RWPE2 (cell line): Measurements from ENCODE around the gene OR2G3.
A peak's percentile ranks its signal among the peaks of the same experiment; 100 is the strongest.

ENCODE experiments used
- ATAC-seq: fragments of 200-7000 bp; cut with Tn5 transposase; 3 replicates; pipeline ENCODE4 v1.9.1; 2021; ENCODE audit warnings: low read depth
- DNase-seq: peaks from one replicate; pipeline ENCODE4 v3.0.0-alpha.2; 2020; ENCODE audit warnings: low spot score
- H3K27ac ChIP-seq: fragments of 450-650 bp; 2 replicates; pipeline ENCODE4 v1.5.1; 2017; ENCODE audit warnings: mild to moderate bottlenecking; ENCODE audit not compliant: poor library complexity, severe bottlenecking
- H3K27me3 ChIP-seq: fragments of 250-450 bp; sonication (Bioruptor Pico); 2 replicates; pipeline ENCODE4 v1.5.1; 2021; ENCODE audit warnings: mild to moderate bottlenecking, moderate library complexity; ENCODE audit not compliant: insufficient read depth, poor library complexity, severe bottlenecking
- H3K36me3 ChIP-seq: fragments of 250-450 bp; sonication (Bioruptor Pico); 2 replicates; pipeline ENCODE4 v1.5.1; 2020; ENCODE audit warnings: low read depth, mild to moderate bottlenecking, moderate library complexity
- H3K4me1 ChIP-seq: fragments of 250-450 bp; sonication (Bioruptor Pico); 2 replicates; pipeline ENCODE4 v1.5.1; 2021; ENCODE audit warnings: mild to moderate bottlenecking, moderate library complexity; ENCODE audit not compliant: insufficient read depth, poor library complexity, severe bottlenecking
- H3K4me3 ChIP-seq: fragments of 250-450 bp; sonication (Bioruptor Pico); 2 replicates; pipeline ENCODE4 v1.5.1; 2021; ENCODE audit warnings: mild to moderate bottlenecking, moderate library complexity; ENCODE audit not compliant: severe bottlenecking
- H3K9me3 ChIP-seq: fragments of 250-450 bp; sonication (Bioruptor Pico); 2 replicates; pipeline ENCODE4 v1.5.1; 2021; ENCODE audit warnings: mild to moderate bottlenecking, moderate library complexity; ENCODE audit not compliant: severe bottlenecking
- TF ChIP-seq, protein P1 (sequence below): fragments of 450-650 bp; IDR thresholded peaks from one replicate; pipeline ENCODE4 v1.5.1; 2017; ENCODE audit warnings: mild to moderate bottlenecking, moderate library complexity; ENCODE audit not compliant: poor library complexity, severe bottlenecking

Gene OR2G3

DNA sequence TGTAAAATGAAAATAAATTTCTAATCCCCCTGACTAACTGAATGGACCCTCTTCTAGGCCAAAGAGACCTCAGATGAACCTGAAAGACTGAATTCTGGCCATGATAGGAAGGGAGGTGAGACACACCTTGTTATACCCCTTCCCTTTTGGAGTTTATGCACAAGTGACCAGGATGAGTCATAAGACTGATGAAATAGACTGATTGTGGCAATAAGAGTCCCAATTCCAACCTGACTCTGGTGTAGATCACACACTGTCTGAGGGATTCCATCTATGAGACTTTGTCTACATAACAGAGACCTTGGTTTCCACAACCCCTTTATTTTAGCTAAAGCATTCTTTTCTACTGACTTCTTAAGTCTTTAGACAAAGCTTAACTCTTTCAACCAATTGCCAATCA lies 30.7 kb upstream of the OR2G3 start:
- Histone ChIP-seq H3K9me3 (no peaks in the 10 kb centered on the region), H3K36me3 (no peaks in the 10 kb centered on the region)
- no peak for ATAC-seq

DNA sequence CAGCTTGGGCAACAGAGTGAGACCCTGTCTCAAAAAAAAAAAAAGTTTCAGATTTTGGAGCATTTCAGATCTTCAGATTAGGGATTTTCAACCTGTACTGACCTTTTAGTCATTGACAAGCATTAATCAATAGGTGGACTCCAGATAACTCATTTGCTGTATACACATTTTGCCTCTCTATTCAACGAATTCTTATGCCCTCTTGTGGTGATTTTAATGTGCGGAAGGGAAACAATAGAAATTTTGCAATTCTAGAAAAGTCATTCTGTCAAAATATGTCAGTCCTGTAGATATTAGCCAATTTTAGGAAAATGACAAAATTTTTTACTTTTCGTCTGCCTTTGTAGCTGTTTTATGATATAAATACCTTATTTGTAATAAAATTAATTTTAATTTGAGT lies 28.9 kb upstream of the OR2G3 start:
- no peaks in the 10 kb centered on the region for H3K36me3 ChIP-seq
- TF ChIP-seq, protein P1, sequence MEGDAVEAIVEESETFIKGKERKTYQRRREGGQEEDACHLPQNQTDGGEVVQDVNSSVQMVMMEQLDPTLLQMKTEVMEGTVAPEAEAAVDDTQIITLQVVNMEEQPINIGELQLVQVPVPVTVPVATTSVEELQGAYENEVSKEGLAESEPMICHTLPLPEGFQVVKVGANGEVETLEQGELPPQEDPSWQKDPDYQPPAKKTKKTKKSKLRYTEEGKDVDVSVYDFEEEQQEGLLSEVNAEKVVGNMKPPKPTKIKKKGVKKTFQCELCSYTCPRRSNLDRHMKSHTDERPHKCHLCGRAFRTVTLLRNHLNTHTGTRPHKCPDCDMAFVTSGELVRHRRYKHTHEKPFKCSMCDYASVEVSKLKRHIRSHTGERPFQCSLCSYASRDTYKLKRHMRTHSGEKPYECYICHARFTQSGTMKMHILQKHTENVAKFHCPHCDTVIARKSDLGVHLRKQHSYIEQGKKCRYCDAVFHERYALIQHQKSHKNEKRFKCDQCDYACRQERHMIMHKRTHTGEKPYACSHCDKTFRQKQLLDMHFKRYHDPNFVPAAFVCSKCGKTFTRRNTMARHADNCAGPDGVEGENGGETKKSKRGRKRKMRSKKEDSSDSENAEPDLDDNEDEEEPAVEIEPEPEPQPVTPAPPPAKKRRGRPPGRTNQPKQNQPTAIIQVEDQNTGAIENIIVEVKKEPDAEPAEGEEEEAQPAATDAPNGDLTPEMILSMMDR, result peak; percentile 46
- no peak for ATAC-seq
- H3K9me3 ChIP-seq, result no peaks in the 10 kb centered on the region
- no peak for DNase-seq
- no peaks in the 10 kb centered on the region for H3K4me1 ChIP-seq
- no peaks in the 10 kb centered on the region for H3K27me3 ChIP-seq
- H3K4me3 ChIP-seq, result no peak overlapping the region
- H3K27ac ChIP-seq, result no peak overlapping the region

More for the DNA sequence above, 30.7 kb upstream of the OR2G3 start:
- no peak for DNase-seq
- Histone ChIP-seq H3K27me3 (no peaks in the 10 kb centered on the region), H3K4me1 (no peaks in the 10 kb centered on the region), H3K4me3 (no peak overlapping the region), H3K27ac (no peak overlapping the region)
- TF ChIP-seq, protein P1, result no peak

DNA sequence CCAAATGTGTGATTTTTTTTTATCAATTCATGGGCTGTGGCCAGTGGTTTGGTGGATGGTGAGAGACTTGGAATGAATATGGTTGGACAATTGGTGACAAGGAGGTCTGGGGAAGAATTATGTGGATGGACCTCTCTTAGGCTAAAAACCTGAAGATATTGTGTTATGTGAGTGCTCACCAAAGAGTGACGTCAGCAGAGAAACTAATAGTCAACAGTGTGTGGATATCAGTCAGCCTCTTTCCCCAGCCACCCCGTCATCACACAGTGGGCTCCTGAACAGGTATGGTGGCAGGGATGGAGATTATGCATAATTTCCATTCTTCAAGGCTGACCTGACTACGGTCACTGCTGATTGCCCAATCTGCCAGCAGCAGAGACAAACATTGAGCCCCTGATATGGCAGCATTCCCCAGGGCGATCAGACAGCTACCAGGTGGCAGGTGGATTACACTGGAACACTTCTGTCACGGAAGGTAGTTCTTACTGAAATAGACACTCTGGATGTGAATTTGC lies 26.4 kb upstream of the OR2G3 start:
- no peak for ATAC-seq
- DNase-seq, result no peak
- H3K27me3 ChIP-seq, result no peaks in the 10 kb centered on the region
- no peaks in the 10 kb centered on the region for H3K9me3 ChIP-seq
- TF ChIP-seq, protein P1, result no peak
- no peaks in the 10 kb centered on the region for H3K4me1 ChIP-seq
- no peaks in the 10 kb centered on the region for H3K36me3 ChIP-seq
- H3K4me3 ChIP-seq, result no peak overlapping the region
- no peak overlapping the region for H3K27ac ChIP-seq

DNA sequence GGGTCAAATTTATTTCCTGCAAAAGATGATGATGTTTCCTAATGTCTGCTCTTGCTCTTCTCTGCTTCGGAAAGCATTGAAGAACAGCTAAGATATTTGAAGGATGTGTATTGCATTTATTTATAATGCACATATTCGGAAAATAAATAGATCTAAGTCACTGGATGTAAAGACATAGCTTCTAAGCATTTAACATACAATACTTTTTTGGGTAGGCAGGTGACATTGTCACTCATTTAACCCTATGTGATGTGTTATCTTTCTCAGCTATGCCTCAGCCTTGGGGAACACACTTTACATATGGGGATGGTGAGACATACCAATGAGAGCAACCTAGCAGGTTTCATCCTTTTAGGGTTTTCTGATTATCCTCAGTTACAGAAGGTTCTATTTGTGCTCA lies 17.3 kb upstream of the OR2G3 start, which contains the start of gene OR2G2:
OR2G2 (plus strand) TSS at position 301 of the 400 bp plus-strand sequence; CDS start at position 301, 0 bp downstream.
- ATAC-seq, result no peak
- H3K4me1 ChIP-seq, result no peaks in the 10 kb centered on the region
- no peaks in the 10 kb centered on the region for H3K36me3 ChIP-seq
- TF ChIP-seq, protein P1, result no peak
- H3K27ac ChIP-seq, result no peak within 1 kb of the TSS
- H3K4me3 ChIP-seq, result no peak within 1 kb of the TSS
- H3K27me3 ChIP-seq, result no peaks in the 10 kb centered on the region
- no peaks in the 10 kb centered on the region for H3K9me3 ChIP-seq
- no peak for DNase-seq

DNA sequence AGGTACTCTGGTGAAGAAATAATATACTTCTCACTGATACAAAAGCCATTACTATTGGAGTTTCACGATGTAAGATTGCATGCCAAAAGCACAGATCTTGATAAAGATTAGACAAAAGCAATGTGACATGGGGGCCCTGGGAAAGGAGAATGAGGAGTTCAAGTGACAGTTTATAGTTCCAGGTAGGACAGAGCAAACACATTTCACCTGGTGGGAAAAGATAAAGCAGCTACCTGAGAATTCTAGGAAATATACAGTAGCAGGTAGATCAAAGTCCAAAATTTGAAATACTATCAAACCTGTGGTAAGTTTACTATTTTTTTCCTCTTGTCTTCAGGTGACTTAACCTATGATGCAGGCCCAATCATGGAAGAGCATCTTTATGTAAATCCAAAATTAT lies 8.0 kb downstream of the OR2G3 start:
- TF ChIP-seq, protein P1, result no peak
- H3K4me3 ChIP-seq, result no peak overlapping the region
- DNase-seq (no peak), ATAC-seq (no peak)
- no peak overlapping the region for H3K27ac ChIP-seq
- no peaks in the 10 kb centered on the region for H3K9me3 ChIP-seq
- H3K4me1 ChIP-seq, result no peaks in the 10 kb centered on the region
- H3K36me3 ChIP-seq, result no peaks in the 10 kb centered on the region
- no peaks in the 10 kb centered on the region for H3K27me3 ChIP-seq
